IPS DF 6.9 (cell line): ENCODE results near the gene LSP1.
"Not testable (repeated sequence)": the region's sequence is repeated elsewhere in the genome, so short reads cannot be mapped to it uniquely, and the experiment has no call there.

Experiments
- DNase-seq: peaks from one replicate; pipeline ENCODE4 v3.0.0-alpha.2; 2013; ENCODE audit warnings: low read depth, low spot score
- H3K27ac ChIP-seq: one replicate; pipeline ENCODE4 v1.5.1; 2013; ENCODE audit warnings: low read length, control low read depth
- H3K27me3 ChIP-seq: 2 replicates; pipeline ENCODE4 v1.6.1; 2013; ENCODE audit warnings: mild to moderate bottlenecking, low read length; ENCODE audit not compliant: control insufficient read depth, insufficient read depth
- H3K36me3 ChIP-seq: 2 replicates; pipeline ENCODE4 v1.6.1; 2013; ENCODE audit warnings: low read length; ENCODE audit not compliant: control insufficient read depth, insufficient read depth
- H3K4me1 ChIP-seq: 2 replicates; pipeline ENCODE4 v1.6.1; 2013; ENCODE audit warnings: low read length; ENCODE audit not compliant: control insufficient read depth, insufficient read depth
- H3K4me3 ChIP-seq: 2 replicates; pipeline ENCODE4 v1.5.1; 2013; ENCODE audit warnings: mild to moderate bottlenecking, low read length
- H3K9me3 ChIP-seq: 2 replicates; pipeline ENCODE4 v1.6.1; 2013; ENCODE audit warnings: low read length, inconsistent platforms; ENCODE audit not compliant: control insufficient read depth, insufficient read depth
- WGBS: extraction: QIAGEN DNeasy Blood & Tissue Kit; methylation state at CpG from one replicate; pipeline ENCODE4 v1.1.7; 2013; ENCODE audit warnings: mixed read lengths, missing lambda C conversion rate; ENCODE audit not compliant: insufficient read length, insufficient coverage; 5-methylcytosine and 5-hydroxymethylcytosine counted together

The LSP1 gene

DNA sequence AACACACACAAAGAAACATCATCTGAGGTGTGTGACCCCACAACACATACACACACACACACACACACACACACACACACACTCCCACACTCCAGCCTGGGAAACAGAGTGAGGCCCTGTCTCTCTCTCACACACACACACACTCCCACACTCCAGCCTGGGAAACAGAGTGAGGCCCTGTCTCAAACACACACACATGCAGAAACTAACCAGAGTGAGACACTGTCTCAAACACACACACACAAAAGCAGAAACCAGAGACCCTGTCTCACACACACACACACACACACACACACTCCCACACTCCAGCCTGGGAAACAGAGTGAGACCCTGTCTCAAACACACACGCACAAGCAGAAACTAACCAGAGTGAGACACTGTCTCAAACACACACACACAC lies 86.9 kb downstream of the LSP1 start:
- H3K36me3 ChIP-seq, H3K4me3 ChIP-seq, H3K9me3 ChIP-seq, H3K4me1 ChIP-seq, DNase-seq, H3K27me3 ChIP-seq, H3K27ac ChIP-seq: not testable (repeated sequence)
- WGBS, result no CpG with 5 or more reads among the region's 1 CpG
